Measurements from ENCODE around the gene TOP1.

The TOP1 gene

GRCh38 chr20:41148942-41149341 is 120.3 kb downstream of the TOP1 start:
- DNase-seq = no peak

- no peak for DNase-seq
Measured at GRCh38 chr20:41150664-41151063, 122.0 kb downstream of the TOP1 start.

GRCh38 chr20:41151134-41151869 is 122.7 kb downstream of the TOP1 start:
- no peak for DNase-seq

GRCh38 chr20:41152108-41152757 is 123.6 kb downstream of the TOP1 start:
- DNase-seq = no peak

GRCh38 chr20:41154436-41155176 is 126.0 kb downstream of the TOP1 start:
- no peak for DNase-seq

GRCh38 chr20:41155261-41155660 is 126.6 kb downstream of the TOP1 start:
- DNase-seq = no peak

- no peak for DNase-seq
Measured at GRCh38 chr20:41158082-41158625, 129.5 kb downstream of the TOP1 start.

- DNase-seq = no peak
Measured at GRCh38 chr20:41159547-41159946, 130.9 kb downstream of the TOP1 start.

GRCh38 chr20:41160686-41161085 is 132.1 kb downstream of the TOP1 start:
- DNase-seq = no peak

- DNase-seq = no peak
Measured at GRCh38 chr20:41161886-41162285, 133.3 kb downstream of the TOP1 start.

GRCh38 chr20:41162396-41162795 is 133.8 kb downstream of the TOP1 start:
- DNase-seq = no peak

- DNase-seq = no peak
Measured at GRCh38 chr20:41163821-41164220, 135.2 kb downstream of the TOP1 start.

GRCh38 chr20:41165001-41165882 is 136.6 kb downstream of the TOP1 start:
- DNase-seq = no peak

GRCh38 chr20:41166201-41167117 is 137.8 kb downstream of the TOP1 start:
- no peak for DNase-seq

- no peak for DNase-seq
Measured at GRCh38 chr20:41167118-41167470, 138.5 kb downstream of the TOP1 start.

- no peak for DNase-seq
Measured at GRCh38 chr20:41167481-41168253, 139.0 kb downstream of the TOP1 start.

- DNase-seq = no peak
Measured at GRCh38 chr20:41168281-41169161, 139.9 kb downstream of the TOP1 start.

GRCh38 chr20:41169162-41169690 is 140.6 kb downstream of the TOP1 start:
- DNase-seq = no peak

GRCh38 chr20:41169791-41170351 is 141.2 kb downstream of the TOP1 start:
- DNase-seq = no peak
